Measurements from ENCODE around the gene COL7A1.

Gene COL7A1

GRCh38 chr3:48619541-48620524 lies 24.7 kb upstream of the COL7A1 start:
- no peak overlapping the region for H3K4me3 ChIP-seq (ENCODE audit: low read depth, low read length)

- H3K4me3 ChIP-seq (ENCODE audit: low read depth, low read length): no peak overlapping the region
Measured at GRCh38 chr3:48617559-48617958, 22.4 kb upstream of the COL7A1 start.

GRCh38 chr3:48614044-48614443 lies 18.9 kb upstream of the COL7A1 start:
- no peak overlapping the region for H3K4me3 ChIP-seq (ENCODE audit: low read depth, low read length)

DNA sequence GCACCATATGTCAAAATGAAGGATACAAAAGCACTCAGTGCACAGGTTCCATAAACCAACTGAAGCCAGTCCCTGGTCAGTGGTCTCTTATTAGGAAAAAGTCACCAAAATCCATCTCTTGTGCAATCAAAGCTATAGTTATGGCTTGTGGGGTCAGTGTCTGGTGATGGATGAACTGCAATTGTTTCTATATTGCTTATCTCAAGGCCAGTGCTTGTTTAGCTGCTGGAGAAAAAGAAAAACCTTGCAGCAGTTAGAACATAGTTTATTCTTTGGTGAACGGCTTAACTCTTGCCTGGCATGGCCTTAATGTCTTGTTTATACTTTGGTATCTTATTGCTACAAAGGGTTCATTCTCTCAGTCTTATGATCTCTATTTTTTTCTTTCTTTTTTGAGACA lies 17.2 kb upstream of the COL7A1 start:
- no peak overlapping the region for H3K4me3 ChIP-seq (ENCODE audit: low read depth, low read length)

GRCh38 chr3:48609088-48610005 lies 14.2 kb upstream of the COL7A1 start, which contains the start of gene UQCRC1:
Gene UQCRC1 (minus strand): TSS chr3:48609646. CDS start chr3:48609620, 26 bp downstream.
- peak within 1 kb of the TSS; percentile 96 for H3K4me3 ChIP-seq (ENCODE audit: low read depth, low read length)

DNA sequence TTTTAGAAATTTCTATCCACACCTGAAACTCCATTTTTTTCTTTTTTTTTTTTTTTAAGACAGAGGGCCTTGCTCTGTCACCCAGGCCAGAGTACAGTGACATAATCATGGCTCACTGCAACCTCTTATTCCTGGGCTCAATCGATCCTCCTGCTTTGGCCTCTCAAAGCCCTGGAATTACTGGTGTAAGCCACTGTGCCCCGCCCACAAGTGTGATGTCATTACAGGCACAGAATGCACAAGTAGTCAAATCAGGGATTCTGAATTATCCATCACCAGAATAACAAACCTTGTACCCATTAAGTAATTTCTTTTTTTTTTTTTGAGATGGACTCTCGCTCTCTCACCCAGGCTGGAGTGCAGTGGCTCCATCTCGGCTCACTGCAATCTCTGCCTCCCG lies 12.4 kb upstream of the COL7A1 start:
- no peak overlapping the region for H3K4me3 ChIP-seq (ENCODE audit: low read depth, low read length)

- H3K4me3 ChIP-seq (ENCODE audit: low read depth, low read length): no peak overlapping the region
Measured at GRCh38 chr3:48601622-48601994, 6.5 kb upstream of the COL7A1 start.

DNA sequence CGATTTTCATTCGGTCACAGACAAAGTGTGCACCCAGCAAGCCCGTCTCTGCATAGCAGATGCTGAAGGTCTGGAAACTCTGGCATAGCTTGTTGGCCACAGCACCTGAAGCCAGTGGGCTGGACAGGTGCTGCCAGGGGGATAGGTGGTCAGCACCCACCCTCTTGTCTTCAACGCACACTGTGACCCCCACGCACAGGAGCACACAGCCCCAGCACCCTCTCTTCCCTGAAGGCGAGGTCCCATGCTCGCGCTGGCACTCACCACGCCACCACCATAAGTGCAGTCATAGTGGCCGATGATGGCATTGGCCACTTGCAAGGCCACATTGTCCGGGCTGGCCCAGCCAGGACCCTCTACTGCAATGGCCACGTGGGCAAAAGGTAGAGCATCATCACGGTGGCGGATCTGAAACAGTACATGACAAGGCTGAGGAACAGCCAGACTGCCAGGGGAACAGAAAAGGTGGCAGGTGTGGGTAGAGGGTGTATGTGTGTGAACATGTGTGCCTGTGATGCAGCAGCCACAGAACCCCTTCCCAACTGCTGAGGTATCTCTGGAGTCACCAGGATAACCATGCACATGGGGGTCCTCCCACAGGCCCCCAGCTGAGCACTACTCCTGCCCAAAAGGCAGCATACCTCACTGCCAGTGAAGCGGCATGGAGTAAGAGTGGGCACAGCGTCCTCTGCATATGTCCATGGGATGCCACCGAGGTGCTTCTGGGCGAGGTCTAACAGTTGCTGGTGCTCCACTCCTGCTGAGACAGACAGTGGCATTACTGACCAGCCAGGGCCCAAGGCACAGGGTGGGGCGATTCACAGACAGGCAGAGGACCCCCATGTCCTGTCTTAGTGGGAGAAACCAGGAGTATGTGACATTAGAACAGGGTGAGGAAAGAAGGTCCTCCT lies 5.8 kb upstream of the COL7A1 start:
- H3K4me3 ChIP-seq (ENCODE audit: low read depth, low read length): no peak overlapping the region

DNA sequence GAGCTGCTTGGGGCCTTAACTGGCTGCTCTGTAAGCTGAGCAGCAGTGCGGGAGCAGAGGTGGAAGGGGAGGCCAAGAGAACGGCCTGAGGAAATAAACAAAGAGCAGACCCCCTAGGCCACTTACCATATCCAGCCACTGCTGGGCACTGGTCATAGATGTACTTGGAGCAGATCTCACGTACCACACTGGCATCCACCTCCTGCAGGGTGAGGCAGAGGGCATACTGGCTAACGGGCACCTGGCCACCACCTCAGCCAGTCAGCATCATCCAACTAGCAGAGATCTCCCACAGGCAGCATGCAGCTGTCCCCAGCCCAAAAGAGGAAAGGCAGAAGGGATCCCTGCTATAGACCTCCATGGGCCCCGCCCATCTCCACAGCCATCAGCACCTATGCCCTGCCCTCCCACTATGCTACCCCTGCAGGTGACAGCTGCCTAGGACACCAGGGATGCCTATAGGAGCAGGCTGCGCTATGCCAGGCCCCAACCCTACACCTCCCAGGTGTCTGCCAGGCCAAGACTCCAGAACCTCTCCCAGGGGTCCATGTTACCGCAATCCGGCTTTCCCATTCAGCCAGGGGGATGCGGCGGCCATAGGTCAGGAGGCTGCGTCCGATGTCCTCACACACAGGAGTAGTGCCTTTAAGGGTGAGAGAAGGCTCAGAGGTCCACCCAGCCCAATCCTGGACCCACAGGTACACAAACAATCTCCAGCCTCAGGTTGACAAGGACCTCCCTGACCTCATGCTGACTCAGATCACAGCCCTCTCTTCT lies 4.6 kb upstream of the COL7A1 start:
- H3K4me3 ChIP-seq (ENCODE audit: low read depth, low read length): no peak overlapping the region

DNA sequence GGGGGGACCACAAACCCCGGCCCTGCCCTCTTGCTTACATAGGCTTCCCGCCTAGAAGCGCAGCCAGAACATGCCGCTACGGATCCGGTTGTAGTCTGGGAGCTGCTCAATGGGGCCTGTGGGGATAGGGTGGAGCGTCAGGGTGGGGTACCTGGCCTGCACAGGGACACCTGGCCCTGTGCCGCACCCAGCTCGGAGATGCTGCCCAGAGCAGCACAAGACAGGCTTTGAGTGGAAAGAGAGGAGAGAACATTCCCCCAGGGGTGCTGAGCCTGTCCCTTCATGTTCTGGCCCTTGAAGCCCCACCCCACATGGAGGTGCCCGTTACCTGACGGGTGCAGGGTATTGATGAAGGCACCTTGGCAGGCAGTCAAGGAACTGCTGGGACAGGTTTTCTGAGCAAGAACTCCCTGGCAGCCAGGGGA lies 4.0 kb upstream of the COL7A1 start:
- H3K4me3 ChIP-seq (ENCODE audit: low read depth, low read length): no peak overlapping the region

DNA sequence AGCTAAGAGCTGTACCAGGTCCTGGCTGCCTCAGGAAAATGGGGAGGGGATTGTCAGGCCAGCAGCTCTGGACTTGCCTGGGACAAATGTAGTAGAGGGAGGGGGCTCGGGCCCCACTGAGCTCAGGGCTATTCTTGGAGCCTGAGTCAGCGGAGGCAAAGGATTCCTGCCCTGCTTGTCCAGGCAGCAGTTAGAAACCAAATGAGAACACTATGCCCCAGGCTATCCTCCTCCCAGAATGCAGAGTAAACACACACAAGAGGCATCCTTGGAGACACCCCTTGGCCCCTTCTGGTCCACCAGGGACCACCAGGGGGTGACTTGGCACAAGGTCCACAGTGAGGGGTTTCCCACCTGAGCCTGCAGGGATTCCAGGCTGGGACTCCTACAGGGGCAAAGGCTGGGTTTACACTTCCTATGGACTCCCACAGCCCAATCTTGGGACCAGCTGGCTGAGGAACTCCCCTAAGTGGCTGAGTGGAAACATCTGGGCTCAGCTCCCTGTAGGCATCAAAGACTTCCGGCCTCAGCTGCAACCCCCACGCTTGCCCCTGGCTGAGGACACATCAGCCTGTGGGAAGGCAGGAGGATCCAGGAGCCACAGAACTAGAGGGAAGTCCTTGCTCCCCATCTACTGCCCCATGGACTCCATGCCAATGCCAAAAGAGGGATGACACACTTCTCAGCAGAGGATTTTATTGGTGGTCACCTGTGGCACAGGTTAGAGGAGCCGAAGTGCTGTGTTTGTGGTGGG lies 3.4 kb upstream of the COL7A1 start:
- no peak overlapping the region for H3K4me3 ChIP-seq (ENCODE audit: low read depth, low read length)

- no peak overlapping the region for H3K4me3 ChIP-seq (ENCODE audit: low read depth, low read length)
Measured at GRCh38 chr3:48597408-48597800, 2.3 kb upstream of the COL7A1 start.

DNA sequence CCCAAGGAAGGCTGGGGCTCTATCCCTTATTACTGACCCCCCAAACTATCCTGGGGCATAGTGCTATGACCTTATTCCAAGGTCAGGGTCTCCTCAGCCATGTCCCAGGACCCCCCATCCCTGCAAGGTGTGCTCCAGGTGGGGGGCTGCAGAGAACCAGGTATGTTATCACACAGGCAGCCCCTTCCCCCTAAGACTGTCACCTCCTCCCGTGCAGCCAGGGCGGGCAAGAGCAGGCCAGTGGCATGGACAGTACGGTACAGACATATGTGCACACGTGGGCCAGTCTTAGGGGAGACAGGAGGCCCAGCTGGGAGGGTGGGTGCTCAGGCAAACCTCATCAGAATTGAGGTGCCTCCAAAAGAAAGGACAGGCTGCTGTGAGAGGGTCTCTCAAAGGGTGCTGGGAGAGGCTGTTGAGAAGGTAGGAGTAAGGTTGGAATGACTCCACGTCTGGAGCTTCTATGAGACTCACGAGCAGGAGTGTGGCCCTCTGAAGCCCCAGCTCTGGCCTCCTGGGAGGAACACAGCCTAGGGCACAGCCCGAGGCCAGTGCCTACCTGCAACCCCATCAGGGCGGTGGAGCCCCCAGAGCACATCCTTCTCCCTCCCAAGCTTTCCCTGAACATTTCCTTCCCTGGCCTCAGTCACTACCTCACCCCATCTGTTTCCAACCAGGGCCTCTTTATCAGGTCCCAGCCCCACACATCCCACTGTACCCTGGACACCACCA lies 1.7 kb upstream of the COL7A1 start:
- H3K4me3 ChIP-seq (ENCODE audit: low read depth, low read length): no peak overlapping the region

- no peak overlapping the region for H3K4me3 ChIP-seq (ENCODE audit: low read depth, low read length)
Measured at GRCh38 chr3:48596157-48596556, 1.0 kb upstream of the COL7A1 start.

DNA sequence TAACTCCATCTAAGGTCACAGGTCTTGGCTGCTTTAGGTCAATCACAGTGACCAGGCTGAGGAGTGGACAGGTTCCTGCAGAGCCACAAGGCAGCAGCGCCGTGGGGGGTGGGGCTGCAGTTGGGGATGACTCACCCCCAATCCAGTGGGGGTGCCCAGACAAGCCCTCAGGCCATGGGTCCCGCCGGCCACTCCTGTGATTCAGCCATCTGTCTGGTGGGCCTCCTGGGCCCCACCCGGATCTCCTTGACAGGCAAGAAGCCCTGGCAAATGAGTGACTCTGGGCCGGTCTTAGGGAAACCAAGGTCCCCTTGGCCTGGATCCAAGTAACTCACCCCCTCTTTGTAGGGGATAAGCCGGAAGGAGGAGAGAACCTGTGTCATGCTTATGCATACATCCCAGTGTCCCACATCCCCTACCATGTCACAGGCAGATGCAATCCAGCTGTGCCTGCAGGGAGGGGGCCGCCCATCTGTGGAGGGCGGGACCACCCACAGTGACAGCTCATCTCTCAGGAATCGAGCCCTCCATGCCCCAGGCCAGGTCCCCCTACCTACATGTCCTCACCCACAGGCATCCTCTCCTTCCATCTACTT lies 495 bp upstream of the COL7A1 start:
- no peak overlapping the region for H3K4me3 ChIP-seq (ENCODE audit: low read depth, low read length)

- H3K4me3 ChIP-seq (ENCODE audit: low read depth, low read length): peak overlapping the region; percentile 47
Measured at GRCh38 chr3:48594417-48595049, 596 bp downstream of the COL7A1 start.

- no peak overlapping the region for H3K4me3 ChIP-seq (ENCODE audit: low read depth, low read length)
Measured at GRCh38 chr3:48593337-48593736, 1.8 kb downstream of the COL7A1 start.

Measured in iPS-11a (cell line).